Mucosa of descending colon (tissue), 3 donors: ENCODE results near the gene HIVEP1. TPM values are rescaled to one million over a fixed set of nuclear protein-coding genes. Genes with fewer than 3 reads are reported as not detected.

Experiments used
- ATAC-seq: fragments of 200-7000 bp; cut with Tn5 transposase; one replicate; pipeline ENCODE4 v1.9.1; 2020; ENCODE audit warnings: mild to moderate bottlenecking, moderate library complexity
- DNase-seq, 3 donors: peaks; one replicate each; pipeline ENCODE4 v3.0.0-alpha.2; 2020
- H3K36me3 ChIP-seq: fragments of 200-600 bp; one replicate; pipeline ENCODE4 v1.8.0; 2021; ENCODE audit warnings: low read depth, mild to moderate bottlenecking
- H3K4me1 ChIP-seq: fragments of 200-600 bp; one replicate; pipeline ENCODE4 v1.8.0; 2021; ENCODE audit warnings: low read depth, mild to moderate bottlenecking
- H3K4me3 ChIP-seq: fragments of 200-600 bp; one replicate; pipeline ENCODE4 v1.8.0; 2021; ENCODE audit warnings: mild to moderate bottlenecking
- H3K9me3 ChIP-seq: fragments of 200-600 bp; one replicate; pipeline ENCODE4 v1.8.0; 2021; ENCODE audit warnings: mild to moderate bottlenecking
- intact Hi-C, 2 donors: fragments of 100-400 bp; cut with DNase I in 1 of 2; cut with micrococcal nuclease in 1 of 2; formaldehyde crosslinking; loops; one replicate each; pipeline versions ENCODE4 v1.11.0 to v1.11.1; 2022; cut with DNase I, micrococcal nuclease
- total RNA-seq, 3 donors: library from RNA; stranded (reverse); fragmentation: NEBNext Ultra II Directional in 2 of 3; extraction: Animal tissue kit (Norgen Biotek cat#: 25700) in 2 of 3; gene quantifications; one replicate each; pipeline versions ENCODE4 v1.2.1 to v1.2.4, GENCODE V29; 2021 to 2023
- TF ChIP-seq, protein P1 (sequence below): fragments of 200-600 bp; IDR thresholded peaks from one replicate; pipeline ENCODE4 v1.8.0; 2022; ENCODE audit warnings: antibody characterized with exemption, mild to moderate bottlenecking
- donor health status: DM: no; HTN: no; CAD: no; lungs with moderate emphysema.
- donor health status: DM: no; HTN: no; CAD: no.
- donor health status: DM: no; HTN: yes; CAD: no.

Gene HIVEP1
- total RNA-seq, 3 donors from 2014 or later, result 27.6 to 37.3 (median 35.8) TPM

DNA sequence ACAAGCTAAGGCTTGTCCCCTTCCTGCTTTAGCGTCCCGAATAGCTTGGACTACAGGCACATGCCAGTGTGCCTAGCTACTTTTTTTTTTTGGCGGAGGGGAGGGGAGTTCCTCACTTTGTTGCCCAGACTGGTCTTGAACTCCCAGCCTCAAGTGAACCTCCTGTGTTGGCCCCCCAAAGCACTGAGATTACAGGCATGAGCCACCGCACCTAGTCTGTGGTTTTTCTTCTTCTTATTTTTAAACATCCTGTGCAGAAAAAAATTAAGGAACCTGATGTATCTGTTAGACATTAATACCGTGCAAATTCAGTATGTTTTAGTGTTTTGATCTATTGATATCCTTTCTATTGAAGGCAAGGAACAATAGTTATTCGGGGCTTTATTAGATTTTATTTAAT is 25.7 kb downstream of the HIVEP1 start:
- no peak for DNase-seq
- no peak for ATAC-seq
- no peaks in the 10 kb centered on the region for H3K36me3 ChIP-seq
- peaks cover 4% of the 10 kb centered on the region for H3K4me1 ChIP-seq
- H3K9me3 ChIP-seq, result no peaks in the 10 kb centered on the region
- no peak overlapping the region for H3K4me3 ChIP-seq
- TF ChIP-seq, protein P1, sequence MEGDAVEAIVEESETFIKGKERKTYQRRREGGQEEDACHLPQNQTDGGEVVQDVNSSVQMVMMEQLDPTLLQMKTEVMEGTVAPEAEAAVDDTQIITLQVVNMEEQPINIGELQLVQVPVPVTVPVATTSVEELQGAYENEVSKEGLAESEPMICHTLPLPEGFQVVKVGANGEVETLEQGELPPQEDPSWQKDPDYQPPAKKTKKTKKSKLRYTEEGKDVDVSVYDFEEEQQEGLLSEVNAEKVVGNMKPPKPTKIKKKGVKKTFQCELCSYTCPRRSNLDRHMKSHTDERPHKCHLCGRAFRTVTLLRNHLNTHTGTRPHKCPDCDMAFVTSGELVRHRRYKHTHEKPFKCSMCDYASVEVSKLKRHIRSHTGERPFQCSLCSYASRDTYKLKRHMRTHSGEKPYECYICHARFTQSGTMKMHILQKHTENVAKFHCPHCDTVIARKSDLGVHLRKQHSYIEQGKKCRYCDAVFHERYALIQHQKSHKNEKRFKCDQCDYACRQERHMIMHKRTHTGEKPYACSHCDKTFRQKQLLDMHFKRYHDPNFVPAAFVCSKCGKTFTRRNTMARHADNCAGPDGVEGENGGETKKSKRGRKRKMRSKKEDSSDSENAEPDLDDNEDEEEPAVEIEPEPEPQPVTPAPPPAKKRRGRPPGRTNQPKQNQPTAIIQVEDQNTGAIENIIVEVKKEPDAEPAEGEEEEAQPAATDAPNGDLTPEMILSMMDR, result no peak
- intact Hi-C loops, result no loop called here

DNA sequence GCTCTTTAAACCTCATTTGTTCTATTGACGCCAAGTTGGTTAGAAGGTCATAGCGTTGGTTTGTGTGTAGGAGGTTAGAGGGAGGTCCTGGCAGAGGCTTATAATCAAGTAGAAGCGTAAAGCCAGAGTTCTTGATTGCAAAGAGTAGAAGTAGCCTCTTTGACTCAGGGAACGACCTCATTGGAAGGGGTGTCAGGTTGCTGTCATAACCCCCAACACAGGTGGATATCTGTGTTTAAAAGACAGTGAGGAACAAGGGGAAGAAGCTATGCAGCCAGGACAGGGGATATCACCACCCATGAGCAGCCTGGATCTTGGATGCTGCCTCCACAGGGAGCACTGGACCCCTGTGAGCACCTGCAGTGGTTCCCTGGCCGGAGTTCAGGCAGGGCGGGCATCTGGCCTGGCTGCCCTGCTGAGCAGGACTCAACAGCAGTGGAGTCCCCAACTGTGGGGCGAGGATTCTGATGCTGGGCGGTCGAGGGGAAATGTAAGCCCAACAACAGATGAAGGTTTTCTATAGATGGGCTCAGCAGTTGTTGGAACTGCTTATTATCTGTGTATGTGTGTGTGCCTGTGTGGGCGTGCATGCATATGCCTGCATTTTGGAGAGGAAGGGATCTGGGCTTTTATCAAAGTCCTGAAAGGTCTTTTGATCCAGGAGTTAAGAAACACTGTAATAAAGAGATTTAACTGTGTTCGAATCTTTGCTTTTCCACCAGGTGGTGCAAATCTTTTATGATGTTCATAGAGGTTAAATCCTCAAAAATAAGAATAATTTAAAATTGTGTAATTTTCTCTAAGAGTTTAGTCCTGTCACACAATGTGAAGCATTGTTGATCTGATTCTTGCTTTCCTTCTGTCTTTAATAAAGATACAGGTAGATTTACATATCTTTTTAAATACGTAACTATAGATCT is 27.7 kb downstream of the HIVEP1 start:
- no peak overlapping the region for H3K4me3 ChIP-seq
- ATAC-seq (no peak), DNase-seq (no peak)
- no peaks in the 10 kb centered on the region for H3K9me3 ChIP-seq
- TF ChIP-seq, protein P1, result no peak
- intact Hi-C loops, result no loop called here
- no peaks in the 10 kb centered on the region for H3K4me1 ChIP-seq
- H3K36me3 ChIP-seq, result no peaks in the 10 kb centered on the region

- H3K4me1 ChIP-seq, result no peaks in the 10 kb centered on the region
- no peaks in the 10 kb centered on the region for H3K9me3 ChIP-seq
- TF ChIP-seq, protein P1, result no peak
- no peaks in the 10 kb centered on the region for H3K36me3 ChIP-seq
- ATAC-seq (peak; percentile 41), DNase-seq (no peak)
- intact Hi-C loops, result no loop called here
- no peak overlapping the region for H3K4me3 ChIP-seq
Observed at GRCh38 chr6:12047304-12047703, 35.2 kb downstream of the HIVEP1 start.

DNA sequence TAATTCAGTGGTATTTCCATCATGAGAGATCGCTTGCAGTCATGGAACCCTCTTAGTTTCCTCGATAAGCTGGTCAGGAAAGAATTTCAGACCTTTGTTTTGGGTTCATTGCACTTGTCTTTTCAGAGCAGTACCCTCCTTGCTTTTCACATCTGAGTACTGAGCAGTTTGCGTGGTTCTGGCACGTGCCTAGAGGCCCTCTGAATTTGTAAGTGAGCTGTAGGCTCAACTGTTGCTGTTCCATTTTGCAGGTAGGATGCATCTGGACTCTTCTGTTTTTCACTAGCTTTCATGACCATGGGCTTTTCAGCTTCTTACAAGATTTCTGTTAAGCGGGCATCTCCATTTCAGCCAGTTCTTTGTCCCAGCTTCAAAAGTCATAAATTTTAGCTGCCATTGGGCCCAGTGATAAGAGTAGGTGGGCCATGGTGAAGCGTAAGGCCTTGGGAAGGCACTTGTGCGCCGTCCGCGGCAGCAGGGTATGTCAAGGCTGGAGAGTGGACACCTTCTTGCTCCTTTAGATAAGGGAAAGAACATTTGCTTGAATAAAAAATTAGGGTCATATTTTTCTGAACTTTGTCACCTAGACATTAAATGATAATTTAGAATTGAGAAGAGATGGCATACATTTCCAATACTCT is 35.8 kb downstream of the HIVEP1 start:
- Histone ChIP-seq H3K9me3 (no peaks in the 10 kb centered on the region), H3K4me1 (no peaks in the 10 kb centered on the region), H3K4me3 (no peak overlapping the region), H3K36me3 (no peaks in the 10 kb centered on the region)
- ATAC-seq (no peak), DNase-seq (no peak)
- intact Hi-C loops, result no loop called here
- TF ChIP-seq, protein P1, result no peak

GRCh38 chr6:12048609-12049008 is 36.5 kb downstream of the HIVEP1 start:
- DNase-seq (no peak), ATAC-seq (no peak)
- no peaks in the 10 kb centered on the region for H3K36me3 ChIP-seq
- H3K4me3 ChIP-seq, result no peak overlapping the region
- H3K9me3 ChIP-seq, result no peaks in the 10 kb centered on the region
- intact Hi-C loops, result no loop called here
- no peaks in the 10 kb centered on the region for H3K4me1 ChIP-seq
- TF ChIP-seq, protein P1, result no peak
